Lower leg skin (tissue), 3 donors: ENCODE measurements around the gene METAP1D.

Source experiments
- POLR2A ChIP-seq, 2 donors: fragments of 450-650 bp; IDR thresholded peaks; one replicate each; pipeline ENCODE4 v1.6.1; 2016 to 2017; ENCODE audit warnings: antibody characterized with exemption in 2 of 2, mild to moderate bottlenecking in 1 of 2, moderate library complexity in 1 of 2
- TF ChIP-seq, protein P1 (sequence below), 3 donors: fragments of 450-650 bp; IDR thresholded peaks; one replicate each; pipeline ENCODE4 v1.5.1; 2016; ENCODE audit warnings: antibody characterized with exemption in 3 of 3, mild to moderate bottlenecking in 3 of 3, moderate library complexity in 2 of 3

- no peak for TF ChIP-seq POLR2A (IDR thresholded peaks at IDR 0.05)
- TF ChIP-seq, protein P1, sequence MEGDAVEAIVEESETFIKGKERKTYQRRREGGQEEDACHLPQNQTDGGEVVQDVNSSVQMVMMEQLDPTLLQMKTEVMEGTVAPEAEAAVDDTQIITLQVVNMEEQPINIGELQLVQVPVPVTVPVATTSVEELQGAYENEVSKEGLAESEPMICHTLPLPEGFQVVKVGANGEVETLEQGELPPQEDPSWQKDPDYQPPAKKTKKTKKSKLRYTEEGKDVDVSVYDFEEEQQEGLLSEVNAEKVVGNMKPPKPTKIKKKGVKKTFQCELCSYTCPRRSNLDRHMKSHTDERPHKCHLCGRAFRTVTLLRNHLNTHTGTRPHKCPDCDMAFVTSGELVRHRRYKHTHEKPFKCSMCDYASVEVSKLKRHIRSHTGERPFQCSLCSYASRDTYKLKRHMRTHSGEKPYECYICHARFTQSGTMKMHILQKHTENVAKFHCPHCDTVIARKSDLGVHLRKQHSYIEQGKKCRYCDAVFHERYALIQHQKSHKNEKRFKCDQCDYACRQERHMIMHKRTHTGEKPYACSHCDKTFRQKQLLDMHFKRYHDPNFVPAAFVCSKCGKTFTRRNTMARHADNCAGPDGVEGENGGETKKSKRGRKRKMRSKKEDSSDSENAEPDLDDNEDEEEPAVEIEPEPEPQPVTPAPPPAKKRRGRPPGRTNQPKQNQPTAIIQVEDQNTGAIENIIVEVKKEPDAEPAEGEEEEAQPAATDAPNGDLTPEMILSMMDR (IDR thresholded peaks at IDR 0.05) = no peak
Observed at GRCh38 chr2:172009823-172010222, 10.1 kb downstream of the METAP1D start.
